ENCODE data around the gene PFKP.

GRCh38 chr10:3117486-3117885 is 50.1 kb downstream of the PFKP start:
- TF ChIP-seq, protein P1, sequence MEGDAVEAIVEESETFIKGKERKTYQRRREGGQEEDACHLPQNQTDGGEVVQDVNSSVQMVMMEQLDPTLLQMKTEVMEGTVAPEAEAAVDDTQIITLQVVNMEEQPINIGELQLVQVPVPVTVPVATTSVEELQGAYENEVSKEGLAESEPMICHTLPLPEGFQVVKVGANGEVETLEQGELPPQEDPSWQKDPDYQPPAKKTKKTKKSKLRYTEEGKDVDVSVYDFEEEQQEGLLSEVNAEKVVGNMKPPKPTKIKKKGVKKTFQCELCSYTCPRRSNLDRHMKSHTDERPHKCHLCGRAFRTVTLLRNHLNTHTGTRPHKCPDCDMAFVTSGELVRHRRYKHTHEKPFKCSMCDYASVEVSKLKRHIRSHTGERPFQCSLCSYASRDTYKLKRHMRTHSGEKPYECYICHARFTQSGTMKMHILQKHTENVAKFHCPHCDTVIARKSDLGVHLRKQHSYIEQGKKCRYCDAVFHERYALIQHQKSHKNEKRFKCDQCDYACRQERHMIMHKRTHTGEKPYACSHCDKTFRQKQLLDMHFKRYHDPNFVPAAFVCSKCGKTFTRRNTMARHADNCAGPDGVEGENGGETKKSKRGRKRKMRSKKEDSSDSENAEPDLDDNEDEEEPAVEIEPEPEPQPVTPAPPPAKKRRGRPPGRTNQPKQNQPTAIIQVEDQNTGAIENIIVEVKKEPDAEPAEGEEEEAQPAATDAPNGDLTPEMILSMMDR (IDR thresholded peaks at IDR 0.05): no peak
- TF ChIP-seq POLR2A (IDR thresholded peaks at IDR 0.05): no peak
